ENCODE data around the gene VIL1.
A peak's percentile ranks its signal among the peaks of the same experiment; 100 is the strongest.

Gene VIL1

GRCh38 chr2:218444692-218445357 lies 25.9 kb downstream of the VIL1 start:
- DNase-seq, result no peak

- DNase-seq, result no peak
These were observed 26.7 kb downstream of the VIL1 start for GRCh38 chr2:218445602-218446001.

- DNase-seq, result no peak
These were observed 27.6 kb downstream of the VIL1 start for GRCh38 chr2:218446547-218446946.

GRCh38 chr2:218447072-218447471 lies 28.1 kb downstream of the VIL1 start:
- DNase-seq, result no peak

DNA sequence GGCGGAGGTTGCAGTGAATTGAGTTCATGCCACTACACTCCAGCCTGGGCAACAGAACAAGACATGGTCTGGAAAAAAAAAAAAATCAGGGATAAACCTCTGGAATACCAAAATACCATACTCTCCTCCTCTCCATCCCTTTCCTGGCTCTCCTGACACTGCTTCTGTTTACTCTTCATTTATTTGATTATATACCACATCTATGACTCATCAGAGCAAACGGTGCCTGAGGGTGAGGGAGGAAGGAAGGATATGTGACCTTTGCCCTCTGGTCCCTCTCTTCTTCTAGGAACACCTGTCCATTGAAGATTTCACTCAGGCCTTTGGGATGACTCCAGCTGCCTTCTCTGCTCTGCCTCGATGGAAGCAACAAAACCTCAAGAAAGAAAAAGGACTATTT lies 30.0 kb downstream of the VIL1 start:
- DNase-seq, result peak; percentile 18

DNA sequence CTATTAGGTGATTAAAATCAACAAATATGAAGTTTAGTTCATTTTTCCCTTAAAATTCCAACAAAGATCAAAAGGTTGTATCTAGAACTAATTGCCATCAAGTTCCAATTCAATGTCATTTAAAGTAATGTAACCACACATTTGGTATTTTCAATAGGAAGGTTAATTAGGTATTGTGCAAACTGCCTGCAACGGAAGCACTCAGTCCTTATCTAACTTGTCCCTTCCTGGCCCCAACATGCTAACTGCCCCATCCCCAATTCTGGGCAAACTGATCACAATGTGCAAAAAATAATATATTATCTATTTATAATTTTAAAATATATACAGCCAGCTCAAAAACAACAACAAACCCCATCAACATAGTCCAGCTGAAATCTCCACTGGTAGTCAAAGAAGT lies 33.2 kb downstream of the VIL1 start:
- no peak for DNase-seq

DNA sequence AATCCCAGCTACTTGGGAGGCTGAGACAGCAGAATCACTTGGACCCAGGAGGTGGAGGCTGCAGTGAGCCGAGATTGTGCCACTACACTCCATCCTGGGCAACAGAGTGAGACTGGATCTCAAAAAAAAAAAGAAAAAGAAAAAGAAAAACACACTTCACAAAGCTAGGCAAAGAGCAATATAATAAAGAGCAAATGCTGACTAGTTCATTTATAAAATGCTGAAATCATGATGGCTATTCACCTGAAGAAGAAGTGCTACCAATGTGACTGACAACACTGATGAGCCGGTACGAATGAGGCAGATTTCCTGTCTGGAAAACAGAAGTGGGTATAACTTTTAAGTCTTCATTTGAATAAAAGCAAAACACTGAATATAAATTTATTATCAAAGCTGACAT lies 37.9 kb downstream of the VIL1 start:
- DNase-seq, result no peak

- no peak for DNase-seq
These were observed 39.7 kb downstream of the VIL1 start for GRCh38 chr2:218458598-218458997.

DNA sequence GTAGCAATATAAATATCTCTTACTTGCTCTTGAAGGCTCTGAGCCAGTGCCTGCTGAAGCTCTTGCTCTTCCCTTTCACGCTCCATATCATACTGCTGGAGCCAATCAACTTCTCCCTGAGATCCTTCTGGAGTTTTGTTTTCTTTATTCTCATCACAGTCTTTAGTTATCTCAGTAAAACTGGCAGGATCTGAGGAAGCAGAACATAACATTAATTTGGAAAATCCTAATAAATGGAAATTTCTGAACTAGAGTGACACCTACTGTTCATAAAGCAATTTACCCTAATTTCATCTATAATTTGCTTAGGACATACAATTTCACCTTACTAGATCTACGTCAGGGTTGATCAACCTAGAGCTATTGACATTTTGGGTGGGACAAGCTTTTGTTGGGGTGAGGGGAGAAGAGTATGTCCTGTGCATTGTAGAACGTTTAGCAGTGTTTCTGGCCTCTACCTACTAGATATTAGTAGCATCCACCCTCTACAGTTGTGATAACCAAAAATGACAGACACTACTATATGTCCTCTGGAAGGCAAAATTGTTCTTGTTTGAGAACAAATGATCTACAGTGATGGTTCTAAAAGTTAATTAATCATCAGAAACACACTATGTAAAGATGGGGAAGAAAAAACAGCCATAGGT lies 47.2 kb downstream of the VIL1 start:
- peak; percentile 27 for DNase-seq

- DNase-seq, result no peak
These were observed 51.5 kb downstream of the VIL1 start for GRCh38 chr2:218470448-218470847.

DNA sequence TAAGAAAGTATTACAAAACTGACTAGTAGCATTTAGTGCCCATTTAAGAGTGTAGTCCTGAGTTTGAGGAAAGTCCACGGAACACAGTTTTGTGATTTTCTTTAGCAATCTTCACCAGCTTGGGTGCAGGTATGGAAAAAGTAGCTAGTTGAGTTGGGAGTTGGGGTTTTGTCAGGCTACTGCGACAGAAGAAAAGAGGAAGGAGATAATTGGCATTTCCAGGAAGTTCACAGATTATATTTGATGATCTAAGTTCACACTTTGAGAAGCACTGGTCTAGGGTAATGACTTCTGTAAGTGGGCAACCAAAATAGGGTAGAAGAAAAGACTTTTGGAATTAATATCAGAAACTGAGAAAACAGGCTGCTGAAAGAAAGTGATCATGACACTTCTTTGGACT lies 52.1 kb downstream of the VIL1 start:
- DNase-seq, result no peak

DNA sequence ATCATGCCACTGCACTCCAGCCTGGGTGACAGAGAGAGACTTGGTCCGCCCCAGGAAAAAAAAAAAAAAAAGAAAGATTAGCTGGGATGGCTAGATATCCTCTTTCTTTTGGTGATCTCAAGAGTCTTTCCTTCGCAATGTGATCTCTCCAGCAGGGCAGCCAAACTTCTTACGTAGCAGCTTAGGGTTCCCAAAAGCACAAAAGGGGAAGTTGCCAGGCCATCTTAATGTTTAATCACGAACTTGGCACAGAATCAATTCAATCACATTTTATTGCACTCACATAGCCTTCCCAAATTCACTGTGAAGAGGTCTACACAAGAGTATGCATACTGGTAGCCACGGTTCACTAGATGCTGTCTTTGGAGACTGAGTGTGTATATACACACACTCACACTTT lies 53.1 kb downstream of the VIL1 start:
- DNase-seq, result no peak

GRCh38 chr2:218472988-218473387 lies 54.1 kb downstream of the VIL1 start:
- DNase-seq, result no peak

DNA sequence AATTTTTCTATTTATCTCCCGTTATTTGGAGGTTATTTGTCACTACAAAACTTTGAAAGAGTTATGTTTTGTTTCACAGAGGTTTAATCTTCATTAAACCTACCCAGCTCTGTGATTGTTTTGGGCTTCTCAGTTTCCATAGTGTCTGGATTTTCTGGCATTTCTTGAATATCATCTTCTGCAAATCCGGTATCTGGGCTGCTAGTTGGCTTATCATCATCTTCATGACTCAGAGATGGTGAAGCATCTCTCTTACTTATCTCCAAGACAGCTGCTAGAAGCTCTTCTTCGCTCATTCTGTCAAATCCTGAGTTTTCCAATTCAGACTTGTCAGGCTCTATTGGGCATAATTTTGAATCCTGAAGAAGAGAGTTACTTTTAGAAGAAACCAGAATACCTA lies 55.6 kb downstream of the VIL1 start:
- no peak for DNase-seq

GRCh38 chr2:218476676-218477075 lies 57.8 kb downstream of the VIL1 start:
- no peak for DNase-seq

DNA sequence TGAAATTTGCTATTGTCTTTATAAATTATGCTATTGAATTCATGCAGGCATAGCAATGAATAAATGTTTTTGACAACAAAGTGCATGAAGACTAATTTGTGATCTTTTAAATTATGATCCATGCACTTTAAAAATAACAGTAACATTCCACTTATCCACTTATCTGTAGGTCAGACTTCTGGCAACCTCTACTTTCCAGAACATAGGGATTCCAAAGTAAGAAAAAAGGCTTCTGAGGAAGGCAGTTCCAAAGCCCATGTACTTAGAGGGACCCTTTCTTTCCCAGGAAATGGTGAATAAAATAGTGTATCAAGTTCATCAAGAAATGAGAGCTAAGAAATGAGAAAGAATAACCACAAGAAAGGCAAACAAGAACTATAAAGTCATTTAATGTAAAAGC lies 58.3 kb downstream of the VIL1 start:
- no peak for DNase-seq

GRCh38 chr2:218478544-218478943 lies 59.6 kb downstream of the VIL1 start:
- no peak for DNase-seq

GRCh38 chr2:218479595-218479994 lies 60.7 kb downstream of the VIL1 start:
- no peak for DNase-seq

- no peak for DNase-seq
These were observed 63.7 kb downstream of the VIL1 start for GRCh38 chr2:218482651-218483050.

DNA sequence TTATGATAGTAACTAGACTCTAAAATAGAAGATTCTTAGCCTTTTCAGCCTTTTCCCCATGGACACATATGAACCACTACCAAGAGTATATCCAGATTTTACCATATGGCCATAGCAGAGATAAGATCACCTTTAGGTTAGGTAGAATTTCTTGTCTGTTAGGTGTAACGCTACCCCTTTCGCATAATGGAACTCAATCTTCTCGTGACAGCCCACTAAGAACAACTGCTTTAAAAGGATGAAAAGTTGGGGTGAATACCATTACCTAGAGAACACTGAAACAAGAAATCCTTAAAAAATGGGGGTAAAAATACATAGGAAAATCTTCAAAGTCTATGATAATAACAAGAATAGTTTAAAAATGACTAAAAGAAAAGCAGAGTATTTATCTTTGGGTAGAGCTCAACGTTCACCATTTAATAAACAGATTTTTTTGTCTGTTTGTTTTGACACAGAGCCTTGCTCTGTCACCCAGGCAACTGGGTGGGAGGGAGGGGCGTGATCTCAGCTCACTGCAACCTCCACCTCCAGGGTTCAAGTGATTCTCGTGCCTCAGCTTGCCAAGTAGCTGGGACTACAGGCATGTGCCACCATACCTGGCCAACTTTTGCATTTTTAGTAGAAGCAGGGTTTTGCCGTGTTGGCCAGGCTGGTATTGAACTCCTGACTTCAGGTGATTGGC lies 67.2 kb downstream of the VIL1 start:
- no peak for DNase-seq

DNA sequence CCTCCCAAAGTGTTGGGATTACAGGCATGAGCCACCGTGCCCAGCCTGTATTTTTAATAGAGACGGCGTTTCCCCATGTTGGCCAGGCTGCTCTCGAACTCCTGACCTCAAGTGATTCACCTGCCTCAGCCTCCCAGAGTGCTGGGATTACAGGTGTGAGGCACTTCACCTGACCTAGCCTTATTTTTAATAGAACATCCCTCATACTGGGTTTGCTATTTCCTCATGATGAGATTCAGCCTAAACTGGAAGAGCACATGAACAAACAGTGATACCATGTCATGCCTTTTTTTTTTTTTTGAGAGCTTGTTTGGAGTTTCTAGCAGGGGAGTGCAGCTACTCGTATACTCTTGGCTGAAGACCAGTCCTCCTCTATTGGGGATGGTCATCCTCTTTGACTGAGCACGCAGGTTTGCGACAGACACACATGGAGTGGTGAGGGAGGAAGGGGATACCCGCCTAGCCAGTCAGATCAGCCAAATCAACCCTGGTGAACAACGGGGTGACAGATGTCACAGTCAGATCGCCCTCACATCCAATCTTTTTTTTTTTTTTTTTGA lies 81.7 kb downstream of the VIL1 start:
- no peak for DNase-seq

- peak; percentile 37 for DNase-seq
These were observed 82.7 kb downstream of the VIL1 start for GRCh38 chr2:218501665-218502064.

Measured in fibroblast of skin of back (primary cell).